ENCODE data around the gene PLEKHG4B. TPM values are rescaled to one million over a fixed set of nuclear protein-coding genes. Genes with fewer than 3 reads are reported as not detected.

The PLEKHG4B gene
- total RNA-seq, 1 donor from 2014 or later, result 22.0 TPM

GRCh38 chr5:189976-190365 is 98.0 kb downstream of the PLEKHG4B start:
- Mint-ChIP-seq H3K4me1 (peaks cover 14% of the 10 kb centered on the region), H3K27me3 (ENCODE audit: low read depth) (peaks cover 3% of the 10 kb centered on the region), H3K27ac (ENCODE audit: unreplicated experiment) (no peak overlapping the region), H3K36me3 (ENCODE audit: low read depth) (no peaks in the 10 kb centered on the region), H3K4me3 (no peak overlapping the region), H3K9me3 (no peaks in the 10 kb centered on the region)
- DNase-seq (ENCODE audit: low read depth, low spot score), result no peak
- TF ChIP-seq, protein P1, sequence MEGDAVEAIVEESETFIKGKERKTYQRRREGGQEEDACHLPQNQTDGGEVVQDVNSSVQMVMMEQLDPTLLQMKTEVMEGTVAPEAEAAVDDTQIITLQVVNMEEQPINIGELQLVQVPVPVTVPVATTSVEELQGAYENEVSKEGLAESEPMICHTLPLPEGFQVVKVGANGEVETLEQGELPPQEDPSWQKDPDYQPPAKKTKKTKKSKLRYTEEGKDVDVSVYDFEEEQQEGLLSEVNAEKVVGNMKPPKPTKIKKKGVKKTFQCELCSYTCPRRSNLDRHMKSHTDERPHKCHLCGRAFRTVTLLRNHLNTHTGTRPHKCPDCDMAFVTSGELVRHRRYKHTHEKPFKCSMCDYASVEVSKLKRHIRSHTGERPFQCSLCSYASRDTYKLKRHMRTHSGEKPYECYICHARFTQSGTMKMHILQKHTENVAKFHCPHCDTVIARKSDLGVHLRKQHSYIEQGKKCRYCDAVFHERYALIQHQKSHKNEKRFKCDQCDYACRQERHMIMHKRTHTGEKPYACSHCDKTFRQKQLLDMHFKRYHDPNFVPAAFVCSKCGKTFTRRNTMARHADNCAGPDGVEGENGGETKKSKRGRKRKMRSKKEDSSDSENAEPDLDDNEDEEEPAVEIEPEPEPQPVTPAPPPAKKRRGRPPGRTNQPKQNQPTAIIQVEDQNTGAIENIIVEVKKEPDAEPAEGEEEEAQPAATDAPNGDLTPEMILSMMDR (conservative IDR thresholded peaks at IDR 0.05), result no peak

DNA sequence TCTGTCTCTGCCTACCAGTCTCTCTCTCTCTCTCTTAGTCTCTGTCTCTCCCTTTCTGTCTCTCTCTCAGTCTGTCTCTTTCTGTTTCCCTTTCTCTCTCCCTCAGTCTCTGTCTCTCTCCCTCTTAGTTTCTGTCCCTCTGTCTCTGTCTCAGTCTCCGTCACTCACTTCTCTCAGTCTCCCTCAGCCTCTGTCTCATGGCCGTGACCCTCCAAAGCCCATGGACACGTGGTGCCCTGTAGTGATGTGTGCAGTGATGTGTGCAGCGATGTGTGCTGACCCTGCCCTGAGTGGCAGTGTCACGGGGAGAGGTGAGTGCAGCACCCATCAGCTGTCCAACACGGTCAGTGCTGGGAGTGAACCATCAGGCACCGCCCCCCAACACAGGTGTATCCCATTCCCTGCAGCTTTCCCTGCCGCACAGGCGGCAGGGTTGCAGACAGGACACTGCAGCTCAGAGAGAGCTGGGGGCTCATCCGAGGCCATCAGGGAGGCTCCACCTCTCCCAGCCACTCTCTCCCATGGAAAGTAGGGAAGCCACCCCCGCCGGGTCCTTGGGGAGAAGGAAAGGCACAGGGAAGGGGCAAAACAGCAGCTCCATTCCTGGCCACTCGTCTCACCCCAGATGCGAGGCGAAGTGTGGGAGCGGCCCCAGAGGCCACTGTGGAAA is 98.5 kb downstream of the PLEKHG4B start:
- TF ChIP-seq, protein P1 (conservative IDR thresholded peaks at IDR 0.05), result no peak
- peaks cover 3% of the 10 kb centered on the region for H3K27me3 Mint-ChIP-seq (ENCODE audit: low read depth)

DNA sequence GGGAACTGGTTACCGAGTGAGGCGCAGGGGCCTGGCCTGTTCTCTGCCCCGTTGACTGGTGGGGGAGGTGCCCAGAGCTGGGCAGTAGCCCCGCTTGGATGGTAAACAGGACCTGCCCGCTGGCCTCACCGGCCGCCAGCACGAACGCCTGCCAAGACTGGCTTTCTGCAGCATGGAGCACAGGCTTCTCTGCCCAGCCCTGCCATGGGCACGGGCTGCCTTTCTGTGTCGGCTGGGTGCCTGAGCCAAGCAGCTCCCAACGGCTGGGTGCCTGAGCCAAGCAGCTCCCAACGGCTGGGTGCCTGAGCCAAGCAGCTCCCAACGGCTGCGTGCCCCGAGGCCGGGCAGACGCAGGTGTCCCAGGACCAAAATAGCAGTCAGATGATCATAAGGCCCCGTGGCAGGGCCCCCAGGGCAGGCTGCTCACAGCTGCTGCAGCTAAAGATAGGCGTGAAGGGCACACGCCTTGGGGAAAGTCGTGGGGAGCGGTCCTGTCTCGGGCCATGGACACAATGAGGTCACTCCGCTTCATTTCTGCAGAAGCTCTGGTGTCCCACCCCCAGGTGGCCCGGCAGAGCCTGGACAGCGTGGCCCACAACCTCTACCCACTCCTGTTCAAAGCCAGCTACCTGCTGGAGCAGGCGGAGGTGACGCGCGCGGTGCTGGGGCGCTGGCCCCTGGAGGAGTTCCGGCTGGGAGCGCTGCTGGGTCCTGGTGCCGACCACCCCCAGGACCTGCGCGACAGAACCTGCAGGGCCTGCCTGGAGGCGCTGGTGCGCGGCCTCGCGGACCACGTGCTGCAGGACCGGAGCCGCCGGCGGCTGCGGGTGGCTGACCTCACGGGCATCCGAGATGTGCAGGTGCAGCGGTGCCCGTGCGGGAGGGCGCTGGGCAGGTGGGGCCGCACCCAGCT is 99.3 kb downstream of the PLEKHG4B start, which contains the start of gene LRRC14B:
Gene LRRC14B, plus strand, starts transcription at position 460 of the 913 bp plus-strand sequence. Its CDS starts 44 bp downstream, at position 504.
- H3K27ac Mint-ChIP-seq (ENCODE audit: unreplicated experiment), result peak within 1 kb of the TSS; percentile 76
- no peak for DNase-seq (ENCODE audit: low read depth, low spot score)
- H3K4me1 Mint-ChIP-seq, result peaks cover 14% of the 10 kb centered on the region
- no peak within 1 kb of the TSS for H3K4me3 Mint-ChIP-seq
- peaks cover 3% of the 10 kb centered on the region for H3K27me3 Mint-ChIP-seq (ENCODE audit: low read depth)
- no peaks in the 10 kb centered on the region for H3K9me3 Mint-ChIP-seq
- TF ChIP-seq, protein P1 (conservative IDR thresholded peaks at IDR 0.05), result no peak
- no peaks in the 10 kb centered on the region for H3K36me3 Mint-ChIP-seq (ENCODE audit: low read depth)

More for the DNA sequence above, 98.5 kb downstream of the PLEKHG4B start:
- Mint-ChIP-seq H3K9me3 (no peaks in the 10 kb centered on the region), H3K36me3 (ENCODE audit: low read depth) (no peaks in the 10 kb centered on the region), H3K4me3 (no peak overlapping the region), H3K27ac (ENCODE audit: unreplicated experiment) (peak overlapping the region; percentile 76), H3K4me1 (peaks cover 14% of the 10 kb centered on the region)
- no peak for DNase-seq (ENCODE audit: low read depth, low spot score)

DNA sequence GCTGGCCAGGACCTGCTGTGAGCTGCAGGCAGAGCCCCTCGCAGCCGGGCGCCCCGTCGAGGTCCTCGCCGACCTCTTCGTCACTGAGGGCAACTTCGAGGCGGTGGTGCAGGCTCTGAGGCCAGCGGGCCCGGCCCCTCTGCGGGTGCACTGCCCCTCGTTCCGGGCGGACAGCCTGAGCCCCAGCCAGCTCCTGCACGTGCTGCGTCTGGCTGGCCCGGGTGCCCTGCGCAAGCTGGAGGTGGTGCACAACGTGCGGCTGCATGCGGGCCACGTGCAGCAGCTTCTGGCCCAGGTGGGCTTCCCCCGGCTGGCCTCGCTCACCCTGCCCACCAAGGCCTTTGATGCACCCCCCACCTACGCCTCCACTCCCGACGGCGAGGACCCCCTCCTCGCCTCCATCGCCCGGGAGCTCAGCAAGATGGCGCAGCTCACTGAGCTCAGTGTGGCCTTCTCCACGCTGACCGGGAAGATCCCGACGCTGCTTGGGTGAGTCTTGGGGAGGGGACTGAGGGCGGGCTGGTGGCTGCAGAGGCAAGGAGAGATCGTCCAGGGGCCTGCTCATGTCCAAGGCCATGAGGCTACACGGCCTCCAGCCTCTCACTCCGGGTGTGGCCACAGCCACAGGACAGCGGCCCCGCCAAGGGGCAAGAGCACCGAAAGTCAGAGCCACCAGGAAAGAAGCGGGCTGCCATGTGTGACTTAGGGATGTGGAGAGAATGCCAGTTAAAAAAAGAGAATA is 100.2 kb downstream of the PLEKHG4B start:
- no peak for DNase-seq (ENCODE audit: low read depth, low spot score)
- H3K4me3 Mint-ChIP-seq, result no peak overlapping the region
- peaks cover 3% of the 10 kb centered on the region for H3K27me3 Mint-ChIP-seq (ENCODE audit: low read depth)
- H3K4me1 Mint-ChIP-seq, result peaks cover 18% of the 10 kb centered on the region
- TF ChIP-seq, protein P1 (conservative IDR thresholded peaks at IDR 0.05), result no peak
- no peaks in the 10 kb centered on the region for H3K36me3 Mint-ChIP-seq (ENCODE audit: low read depth)
- no peaks in the 10 kb centered on the region for H3K9me3 Mint-ChIP-seq
- H3K27ac Mint-ChIP-seq (ENCODE audit: unreplicated experiment), result no peak overlapping the region

- Mint-ChIP-seq H3K4me1 (peaks cover 23% of the 10 kb centered on the region), H3K9me3 (no peaks in the 10 kb centered on the region), H3K36me3 (ENCODE audit: low read depth) (no peaks in the 10 kb centered on the region), H3K4me3 (no peak overlapping the region), H3K27ac (ENCODE audit: unreplicated experiment) (no peak overlapping the region), H3K27me3 (ENCODE audit: low read depth) (peaks cover 3% of the 10 kb centered on the region)
- no peak for DNase-seq (ENCODE audit: low read depth, low spot score)
- TF ChIP-seq, protein P1 (conservative IDR thresholded peaks at IDR 0.05), result no peak
These were observed 100.7 kb downstream of the PLEKHG4B start for GRCh38 chr5:192691-192969.

Data from neural crest cell (in vitro differentiated cells).